ENCODE measurements around the gene SH3TC2.

The SH3TC2 gene

DNA sequence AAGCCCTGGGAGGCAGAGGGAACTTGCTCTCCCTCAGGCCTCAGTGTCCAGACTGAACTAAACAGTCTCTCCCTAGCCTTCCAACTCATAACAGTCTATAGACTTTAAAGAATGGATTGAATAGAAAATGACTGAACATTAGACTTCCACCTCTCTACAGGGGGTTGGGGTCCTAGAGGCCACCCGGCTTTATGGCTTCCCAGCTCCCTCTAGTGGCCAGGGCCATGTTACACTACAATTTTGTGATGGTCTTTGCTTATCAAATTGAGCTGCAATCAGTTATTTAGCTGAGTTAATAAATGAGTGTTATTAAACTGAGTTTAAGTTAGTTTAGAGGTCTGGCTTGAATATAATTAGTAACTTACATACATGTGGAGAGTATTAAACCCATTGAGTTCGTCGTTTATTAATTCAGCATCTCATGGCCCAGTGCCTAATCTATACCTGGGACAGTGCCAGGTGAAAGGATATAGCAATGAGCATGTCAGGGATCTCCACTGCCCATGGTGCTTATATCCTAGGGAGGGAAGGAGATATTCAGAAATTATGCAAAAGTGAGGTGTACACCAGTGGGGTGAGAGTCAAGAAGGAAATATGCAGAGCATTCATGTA lies 105.2 kb downstream of the SH3TC2 start:
- in situ Hi-C loops (cut with HindIII; ENCODE audit: low sequenced_read_pairs): no loop called here

DNA sequence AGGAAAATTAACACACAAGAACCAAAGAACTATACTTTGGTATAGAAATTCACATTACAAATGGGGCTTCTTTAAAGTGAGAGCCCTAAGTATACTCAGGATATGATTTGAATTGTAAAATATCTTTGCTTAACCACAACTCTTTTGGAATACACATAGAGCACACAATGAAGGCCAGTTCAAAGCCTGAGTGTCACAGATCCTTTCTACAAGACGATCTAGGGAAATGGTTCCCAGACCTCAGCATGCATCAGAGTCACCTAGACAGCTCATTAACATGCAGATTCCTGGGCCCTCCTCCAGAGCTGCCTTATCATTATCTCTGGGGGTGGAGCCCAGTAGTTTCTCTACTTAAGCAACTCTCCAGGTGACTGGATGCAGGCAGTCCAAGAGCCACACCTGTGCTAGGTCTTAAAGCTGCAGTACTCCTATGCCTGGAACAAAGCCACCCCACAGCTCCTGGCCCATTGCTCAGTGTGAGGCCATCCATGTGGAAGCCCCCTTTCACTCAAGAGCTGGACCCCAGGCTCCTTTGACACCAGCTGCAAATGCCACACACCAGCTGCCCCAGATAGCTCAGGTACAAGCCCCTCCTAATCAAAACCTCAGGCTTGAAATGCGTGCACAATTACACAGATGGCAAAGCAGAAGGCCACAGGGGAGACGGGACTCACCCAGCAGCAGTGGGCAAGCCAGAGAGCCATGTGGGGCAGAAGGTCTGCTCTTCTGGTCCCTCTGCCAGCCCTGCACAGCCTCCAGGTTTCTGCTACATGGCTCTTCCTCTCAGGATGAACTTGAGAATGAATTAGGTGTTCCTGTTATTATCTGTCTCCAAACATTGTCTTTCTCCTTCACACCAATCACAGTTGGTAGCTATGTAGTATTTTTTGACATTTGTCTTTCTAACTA lies 106.1 kb downstream of the SH3TC2 start:
- in situ Hi-C loops (cut with HindIII; ENCODE audit: low sequenced_read_pairs): no loop called here
